Non-pigmented ciliary epithelial cell (primary cell): ENCODE results near the gene PROK2.

Experiments
- DNase-seq: peaks from one replicate; pipeline ENCODE4 v3.0.0-alpha.2; 2010; ENCODE audit warnings: low read depth

Gene PROK2

GRCh38 chr3:71786551-71786950 is 1.6 kb upstream of the PROK2 start:
- DNase-seq: no peak

DNA sequence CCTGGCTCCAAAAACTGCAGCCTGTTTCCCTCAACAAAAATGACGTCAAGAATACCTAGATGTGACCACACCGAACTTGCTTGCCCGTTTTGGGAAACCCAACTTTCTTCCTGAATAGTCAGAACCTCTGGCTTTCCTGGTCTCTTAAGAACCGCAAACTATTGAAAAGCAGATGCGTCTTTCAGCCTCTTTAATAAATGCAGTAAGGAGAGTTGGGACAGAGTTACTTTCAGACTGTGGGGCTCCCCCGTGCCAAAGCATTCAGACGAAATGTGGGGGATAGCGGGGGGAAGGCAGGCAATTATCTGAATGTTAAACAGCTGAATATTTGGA is 1.2 kb upstream of the PROK2 start:
- DNase-seq: no peak

DNA sequence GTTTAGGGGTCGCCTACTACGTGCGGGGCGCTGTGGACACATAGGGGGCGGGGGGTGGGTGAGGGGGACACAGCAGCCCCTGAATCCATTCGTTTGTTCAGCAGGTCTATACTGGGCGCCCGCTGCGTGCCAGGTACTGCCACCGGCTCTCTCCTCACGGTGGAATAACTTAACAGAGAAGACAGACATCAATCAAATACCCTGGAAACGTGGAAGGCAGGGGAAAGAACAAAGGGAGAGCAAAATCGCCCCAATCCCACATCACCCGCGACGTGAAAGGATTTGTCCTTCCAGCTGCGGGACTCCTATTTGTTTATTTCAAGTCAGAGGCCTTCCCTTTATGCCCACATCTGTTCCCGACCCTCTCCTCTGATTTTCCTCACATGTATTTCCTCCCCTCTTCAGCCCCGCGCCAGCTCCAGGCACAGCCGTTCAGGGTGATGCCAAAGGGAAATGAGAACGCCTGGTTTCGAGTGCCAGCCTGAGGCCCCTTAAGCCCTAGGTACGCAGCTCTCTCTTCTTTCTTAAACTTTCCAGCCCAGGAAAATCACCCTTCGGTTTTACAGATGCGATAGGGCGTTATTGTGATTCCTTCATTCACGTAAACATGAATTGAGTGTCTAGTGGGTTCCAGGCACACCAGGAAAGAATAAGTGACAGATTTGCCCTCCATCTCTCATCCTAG is 726 bp upstream of the PROK2 start:
- no peak for DNase-seq

DNA sequence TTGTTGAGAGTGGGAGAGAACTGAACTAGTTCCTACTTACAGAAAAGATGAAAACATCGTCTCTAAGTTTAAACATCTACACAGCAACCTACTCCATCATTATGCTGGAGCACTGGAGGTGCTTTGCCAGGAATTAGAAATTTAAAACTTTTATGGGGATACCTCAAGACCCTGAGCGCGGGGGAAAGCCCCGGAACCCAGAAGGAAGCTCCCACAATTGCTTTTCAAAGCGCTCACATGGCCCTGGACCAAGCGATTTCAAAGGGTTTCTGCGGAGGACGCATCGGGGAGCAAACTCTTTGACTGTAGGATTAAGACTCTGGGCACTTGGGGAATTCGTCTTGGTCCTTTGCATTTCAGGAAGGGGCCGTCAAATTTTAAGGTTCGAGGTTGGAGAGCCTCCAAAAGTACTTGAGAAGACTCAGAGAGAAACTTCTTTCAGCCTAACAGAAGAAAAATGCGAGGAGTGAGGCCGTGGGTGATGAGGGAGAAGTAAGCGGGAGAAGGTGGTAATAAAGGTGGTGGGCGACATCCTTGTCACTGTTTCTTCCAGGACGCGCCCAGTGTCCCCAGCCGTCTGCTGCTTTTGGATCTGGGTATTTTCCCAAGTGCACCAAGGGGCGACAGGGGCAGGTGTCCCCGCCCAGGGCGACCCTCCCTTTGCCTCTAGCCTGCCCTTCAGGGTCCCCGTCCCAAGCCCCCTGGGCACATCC is 591 bp downstream of the PROK2 start:
- no peak for DNase-seq

DNA sequence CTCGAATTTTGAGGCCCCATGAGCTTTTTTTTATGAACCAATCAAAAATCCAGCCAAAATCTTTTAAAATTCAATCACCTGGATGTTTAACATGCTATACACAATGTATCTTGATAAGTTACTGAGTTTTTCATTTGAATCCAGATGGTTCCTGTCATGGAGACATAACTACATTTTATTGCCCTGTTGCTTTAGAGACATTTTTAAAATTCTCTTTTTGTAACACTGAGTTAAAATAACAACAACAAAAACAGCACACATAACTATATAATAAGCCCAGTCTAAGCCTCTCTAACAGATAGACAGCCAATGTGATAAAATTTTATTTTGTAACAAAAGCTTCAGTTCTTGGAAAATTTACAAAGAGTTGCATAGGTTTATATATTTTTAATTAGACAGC is 1.8 kb downstream of the PROK2 start:
- no peak for DNase-seq

DNA sequence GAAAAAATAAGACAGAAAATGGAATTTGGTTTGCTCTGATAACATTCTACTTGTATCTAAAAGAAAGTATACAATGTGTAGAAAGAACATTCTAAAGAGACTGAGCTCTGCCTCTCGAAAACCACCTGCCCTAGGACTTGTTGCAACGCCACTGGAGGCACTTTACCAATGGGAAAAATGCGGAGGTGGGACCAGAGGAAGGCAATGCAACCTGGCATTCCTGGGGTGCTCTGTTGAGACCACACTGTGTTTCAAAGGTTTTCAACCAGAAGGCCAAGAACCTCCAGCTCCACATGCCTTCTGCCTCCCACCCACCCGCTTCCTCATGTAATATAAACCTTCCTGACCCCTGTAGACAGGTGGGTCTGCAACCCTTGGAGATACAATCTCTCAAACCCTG is 4.5 kb downstream of the PROK2 start:
- no peak for DNase-seq

- DNase-seq: no peak
Observed at GRCh38 chr3:71779674-71780377, 5.1 kb downstream of the PROK2 start.

DNA sequence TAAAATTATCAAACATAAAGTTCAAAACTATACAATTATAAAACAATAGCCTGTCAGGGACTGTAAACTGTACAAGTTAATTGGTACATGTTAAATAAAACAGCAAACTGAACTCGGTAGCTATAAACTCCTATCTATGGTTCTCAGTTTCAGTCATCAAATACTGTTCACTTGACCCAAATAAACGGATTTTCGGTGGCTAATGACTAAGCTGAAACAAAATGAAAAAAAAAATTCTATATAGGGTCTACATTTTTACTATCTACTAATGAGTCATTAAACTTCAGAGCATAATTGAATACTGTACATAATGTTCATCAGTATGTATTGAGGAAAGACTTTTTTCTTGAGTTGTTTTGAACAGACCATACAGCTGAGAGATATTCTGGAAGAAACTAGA is 6.6 kb downstream of the PROK2 start:
- DNase-seq: no peak

DNA sequence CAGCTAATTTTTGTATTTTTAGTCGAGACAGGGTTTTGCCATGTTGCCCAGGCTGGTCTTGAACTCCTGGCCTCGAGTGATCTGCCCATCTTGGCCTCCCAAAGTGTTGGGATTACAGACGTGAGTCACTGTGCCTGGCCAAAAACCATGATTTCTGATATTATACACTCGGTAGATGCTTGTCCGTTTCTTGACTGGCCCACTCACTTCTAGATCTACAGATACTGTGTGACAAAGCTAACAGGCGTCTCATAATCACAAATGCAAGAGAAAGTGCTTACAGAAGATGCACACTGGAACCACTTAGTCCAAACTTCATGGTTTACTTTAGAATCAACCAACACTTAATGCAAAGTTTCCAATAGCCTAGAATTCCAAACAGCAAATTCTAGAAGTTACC is 8.4 kb downstream of the PROK2 start:
- DNase-seq: no peak

DNA sequence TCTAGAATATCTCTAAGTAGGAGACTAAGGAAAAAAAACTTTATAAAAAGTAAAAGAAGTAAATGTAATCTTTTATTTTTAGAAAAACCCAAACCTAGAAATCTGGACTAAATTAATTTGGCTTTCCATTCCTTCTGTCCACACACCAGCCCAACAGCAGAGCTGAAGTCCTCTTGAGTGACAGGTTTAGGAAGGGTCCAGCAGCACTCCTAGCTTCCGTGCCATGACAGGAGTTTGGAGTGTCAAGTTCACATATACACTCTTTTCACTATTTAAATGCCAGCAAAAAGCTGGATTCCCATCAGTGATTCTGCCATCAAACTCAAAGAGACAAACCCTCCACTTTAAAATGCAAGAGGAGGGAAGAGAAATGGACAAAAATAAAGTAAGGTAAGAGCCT is 13.1 kb downstream of the PROK2 start:
- no peak for DNase-seq

GRCh38 chr3:71771126-71771525 is 13.8 kb downstream of the PROK2 start:
- no peak for DNase-seq

DNA sequence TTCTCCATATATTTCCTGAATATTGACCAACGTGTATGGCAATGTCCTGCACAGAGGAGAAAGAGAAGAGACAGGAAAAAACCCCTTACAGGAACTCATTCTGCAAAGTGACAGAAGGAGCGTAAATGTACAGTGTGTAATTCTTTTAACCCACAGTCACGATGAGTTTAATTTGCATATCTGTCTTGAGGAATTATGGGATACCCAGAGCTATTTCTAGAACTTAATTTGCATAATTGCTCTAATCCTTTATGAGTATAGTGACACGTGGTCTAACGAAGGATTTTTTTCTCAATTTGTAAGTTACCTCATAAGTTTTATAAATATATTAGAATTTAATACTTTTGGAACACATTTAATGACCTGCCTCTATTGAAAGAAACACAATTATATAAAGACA is 21.5 kb downstream of the PROK2 start:
- DNase-seq: no peak

DNA sequence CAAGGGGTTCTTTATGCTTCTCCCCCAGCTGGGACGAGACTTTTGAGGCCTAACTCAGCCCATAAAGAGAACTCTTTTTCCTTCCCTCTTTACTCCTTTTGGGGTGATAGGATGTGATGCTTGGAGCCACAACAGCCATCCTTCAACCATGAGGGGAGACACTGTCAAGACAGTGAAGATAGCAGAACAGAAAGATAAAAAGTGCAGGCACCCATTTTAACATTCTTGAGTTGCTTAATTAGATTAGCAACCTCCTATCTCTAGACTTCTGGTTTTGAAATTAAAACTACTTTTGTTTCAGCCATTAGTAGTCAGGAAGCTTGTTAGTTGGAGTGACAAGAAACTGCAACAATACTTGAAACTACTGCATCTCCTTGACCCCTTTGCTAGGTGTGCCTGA is 24.8 kb downstream of the PROK2 start:
- DNase-seq: no peak

GRCh38 chr3:71759401-71759800 is 25.5 kb downstream of the PROK2 start:
- DNase-seq: no peak

DNA sequence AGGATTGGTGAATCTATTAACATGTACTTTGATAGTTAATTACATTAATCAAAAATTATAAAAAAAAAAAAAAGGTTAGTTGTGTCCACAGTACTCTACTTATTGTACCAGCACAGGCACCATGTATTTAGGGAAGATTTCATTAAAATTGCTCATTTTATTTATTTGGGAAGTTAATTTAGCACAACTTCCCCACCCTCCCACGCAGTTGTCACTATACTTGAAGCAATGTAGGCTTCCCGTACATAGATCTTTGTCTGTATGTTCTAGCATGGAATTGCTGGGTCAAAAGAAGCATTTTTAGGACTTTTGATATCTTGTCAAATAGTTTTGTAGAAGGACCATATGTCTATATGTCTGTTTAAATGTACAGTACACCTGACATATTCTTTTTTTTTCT is 26.9 kb downstream of the PROK2 start:
- no peak for DNase-seq

DNA sequence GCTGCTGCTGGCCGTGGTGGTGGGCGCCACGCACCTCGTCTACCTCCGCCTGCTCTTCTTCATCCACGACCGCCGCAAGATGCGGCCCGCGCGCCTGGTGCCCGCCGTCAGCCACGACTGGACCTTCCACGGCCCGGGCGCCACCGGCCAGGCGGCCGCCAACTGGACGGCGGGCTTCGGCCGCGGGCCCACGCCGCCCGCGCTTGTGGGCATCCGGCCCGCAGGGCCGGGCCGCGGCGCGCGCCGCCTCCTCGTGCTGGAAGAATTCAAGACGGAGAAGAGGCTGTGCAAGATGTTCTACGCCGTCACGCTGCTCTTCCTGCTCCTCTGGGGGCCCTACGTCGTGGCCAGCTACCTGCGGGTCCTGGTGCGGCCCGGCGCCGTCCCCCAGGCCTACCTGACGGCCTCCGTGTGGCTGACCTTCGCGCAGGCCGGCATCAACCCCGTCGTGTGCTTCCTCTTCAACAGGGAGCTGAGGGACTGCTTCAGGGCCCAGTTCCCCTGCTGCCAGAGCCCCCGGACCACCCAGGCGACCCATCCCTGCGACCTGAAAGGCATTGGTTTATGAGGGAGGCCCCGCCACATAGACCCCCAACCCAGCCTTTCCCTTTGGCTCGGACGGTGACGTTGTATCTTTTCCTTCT is 30.2 kb downstream of the PROK2 start:
- no peak for DNase-seq

GRCh38 chr3:71753701-71754609 is 31.0 kb downstream of the PROK2 start, which contains the start of gene GPR27:
GPR27 (plus strand) TSS chr3:71753855; CDS start chr3:71754050, 195 bp downstream.
- no peak for DNase-seq

DNA sequence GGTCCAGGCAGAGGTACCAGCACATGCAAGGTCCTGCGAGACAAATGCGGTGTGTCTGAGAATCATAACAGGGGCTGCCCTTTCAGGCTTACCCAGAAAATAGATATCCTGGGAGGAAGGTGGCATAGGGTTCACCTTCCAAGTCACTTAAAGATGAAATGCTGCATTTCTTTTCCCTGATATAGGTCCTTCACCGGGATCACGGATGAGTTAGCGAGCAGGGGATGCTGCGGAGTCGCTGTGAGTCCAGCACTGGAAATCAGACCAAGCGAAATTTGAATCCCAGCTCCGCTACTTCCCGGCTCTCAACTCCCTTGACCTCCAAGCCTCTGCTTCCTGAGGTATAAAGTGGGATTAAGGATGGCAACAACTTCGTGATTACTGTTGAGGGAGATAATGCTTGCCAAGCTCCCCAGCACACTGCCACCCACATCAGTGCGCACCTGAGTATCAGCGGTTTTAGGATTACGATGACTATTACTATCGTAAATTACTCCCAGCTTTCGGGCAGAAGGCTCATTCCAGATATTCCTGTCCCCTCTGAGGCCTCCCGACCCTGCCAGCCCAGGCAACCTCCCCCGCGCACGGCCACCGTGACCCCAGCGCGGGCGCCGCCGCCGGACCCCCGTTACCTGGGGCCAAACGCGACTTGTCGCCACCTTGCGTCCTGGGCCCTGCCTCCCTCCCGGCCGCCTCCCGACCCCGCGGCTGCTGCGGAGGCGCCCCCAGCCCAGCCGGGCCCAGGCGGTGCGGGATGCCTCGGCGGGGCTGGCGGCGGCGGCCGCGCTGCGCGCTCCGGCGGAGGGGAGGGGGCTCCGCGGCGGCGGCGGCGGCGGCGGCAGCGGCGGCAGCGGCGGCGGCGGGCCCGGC is 31.9 kb downstream of the PROK2 start:
- no peak for DNase-seq

GRCh38 chr3:71751602-71752001 is 33.3 kb downstream of the PROK2 start:
- DNase-seq: no peak

- DNase-seq: no peak
Observed at GRCh38 chr3:71744738-71745137, 40.2 kb downstream of the PROK2 start.

DNA sequence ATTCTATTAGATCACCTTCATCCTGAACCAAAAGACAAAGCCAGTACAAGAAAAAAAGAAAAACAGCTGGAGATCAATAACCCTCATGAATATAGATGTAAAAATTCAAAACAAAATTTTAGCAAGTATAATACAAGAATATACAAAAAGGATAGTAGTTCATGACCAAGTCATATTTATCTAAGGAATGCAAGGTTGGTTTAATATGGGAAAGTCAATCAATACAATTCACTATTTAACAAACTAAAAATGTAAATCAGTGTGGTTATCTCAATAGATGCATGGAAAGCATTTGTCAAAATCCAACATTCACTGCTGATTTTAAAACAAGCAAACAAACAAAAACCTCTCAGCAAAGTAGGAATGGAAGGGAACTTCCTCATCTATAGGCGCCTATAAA is 42.3 kb downstream of the PROK2 start:
- no peak for DNase-seq
